Endothelial cell of hepatic sinusoid (primary cell): ENCODE results near the gene EFCAB6.

Experiments used
- in situ Hi-C: cut with HindIII; loops from 2 replicates; pipeline ENCODE4 v1.10.0; 2017; ENCODE audit warnings: low sequenced_read_pairs

Gene EFCAB6

DNA sequence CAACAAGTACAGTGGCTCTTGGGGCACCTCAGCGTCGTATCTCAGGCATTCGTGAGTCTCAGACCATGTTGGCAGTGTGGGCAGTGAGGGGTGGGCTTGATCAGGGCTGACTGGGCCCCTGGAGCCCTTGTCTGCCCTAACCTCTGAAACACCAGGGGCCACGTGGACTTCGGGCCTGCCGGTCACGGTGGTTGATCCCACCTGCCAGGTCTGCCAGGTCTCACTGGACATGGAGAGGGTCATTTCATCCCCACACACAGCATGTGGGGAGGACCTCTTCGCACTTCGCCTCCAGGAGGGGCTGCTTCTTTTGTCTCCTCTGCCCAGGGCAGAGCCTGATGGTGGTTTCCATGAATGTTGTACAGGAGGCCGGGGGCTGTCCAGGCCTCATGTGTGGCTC lies 323.2 kb downstream of the EFCAB6 start:
- in situ Hi-C loops = no loop called here

DNA sequence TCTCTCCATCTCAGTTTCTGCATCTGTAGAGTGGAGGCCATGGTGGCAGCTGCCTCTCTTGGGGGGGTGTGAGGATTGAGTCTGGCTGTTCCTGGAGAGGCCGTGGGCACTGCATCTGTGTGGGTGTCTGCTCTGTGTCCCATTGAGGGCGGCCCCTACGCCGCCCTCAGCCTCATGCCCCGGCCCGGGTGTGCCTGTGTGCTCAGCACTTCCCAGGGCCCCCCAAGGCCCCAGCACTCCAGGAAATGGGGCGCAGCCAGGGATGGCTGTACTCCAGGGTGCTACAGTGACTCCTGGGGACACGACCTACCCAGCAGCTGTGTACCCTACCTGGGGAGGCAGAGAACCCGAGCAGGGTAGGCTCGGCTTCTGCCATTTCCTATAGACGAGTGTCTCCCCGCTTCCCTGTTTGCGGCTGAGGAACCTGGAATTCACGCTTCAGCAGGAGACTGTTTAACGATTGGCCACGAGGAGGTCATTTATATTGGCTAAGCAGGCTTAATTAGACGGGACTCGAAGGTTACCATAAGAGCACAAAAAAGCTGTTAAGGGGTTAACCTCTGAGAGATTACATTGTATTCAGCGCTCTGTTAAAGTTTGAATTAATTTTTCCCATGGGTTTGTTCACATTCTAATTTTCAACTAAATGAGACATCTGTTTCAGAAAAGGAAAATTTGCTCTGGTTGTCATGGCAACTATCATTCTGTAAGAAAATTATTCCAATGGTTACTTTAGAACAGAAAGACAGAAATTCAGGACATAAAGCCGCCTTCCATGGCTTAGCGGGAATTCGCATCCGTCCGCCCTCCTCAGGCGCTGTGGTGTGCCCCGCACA lies 323.9 kb downstream of the EFCAB6 start:
- in situ Hi-C loops = no loop called here

DNA sequence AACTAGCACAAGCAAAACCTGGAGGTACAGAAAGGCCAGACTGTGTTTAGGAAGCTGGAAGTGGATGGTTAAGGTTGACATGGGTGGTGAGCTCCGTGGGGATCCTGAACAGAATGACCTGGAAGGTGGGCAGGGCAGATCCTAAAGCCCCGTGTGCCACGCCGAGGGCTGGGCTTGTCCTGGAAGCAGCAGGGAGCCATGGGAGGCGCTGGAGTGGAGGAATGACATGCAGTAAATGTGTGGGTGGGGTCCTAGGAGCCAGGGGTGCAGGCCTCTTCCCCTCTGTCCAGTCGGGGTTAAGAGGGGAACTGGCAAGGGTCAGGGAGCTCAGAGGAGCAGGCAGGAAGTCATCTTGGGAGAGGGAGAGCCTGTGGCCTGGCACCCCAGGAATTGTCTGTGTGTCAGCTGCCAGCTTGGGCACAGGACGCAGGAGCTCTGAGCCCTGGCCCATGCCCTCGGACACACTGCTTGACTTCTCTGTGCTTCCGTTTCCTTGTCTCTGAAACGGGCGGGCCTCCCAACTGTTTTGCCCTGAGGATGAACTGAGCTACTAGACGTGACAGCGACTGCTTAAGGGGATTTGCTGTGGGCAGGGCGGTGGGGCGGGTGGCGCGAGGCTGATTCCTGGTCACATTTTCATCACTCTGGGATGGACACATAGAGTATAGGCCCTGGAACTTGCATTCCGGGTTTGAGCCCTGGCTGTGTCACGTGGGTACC lies 324.6 kb downstream of the EFCAB6 start:
- in situ Hi-C loops = no loop called here

DNA sequence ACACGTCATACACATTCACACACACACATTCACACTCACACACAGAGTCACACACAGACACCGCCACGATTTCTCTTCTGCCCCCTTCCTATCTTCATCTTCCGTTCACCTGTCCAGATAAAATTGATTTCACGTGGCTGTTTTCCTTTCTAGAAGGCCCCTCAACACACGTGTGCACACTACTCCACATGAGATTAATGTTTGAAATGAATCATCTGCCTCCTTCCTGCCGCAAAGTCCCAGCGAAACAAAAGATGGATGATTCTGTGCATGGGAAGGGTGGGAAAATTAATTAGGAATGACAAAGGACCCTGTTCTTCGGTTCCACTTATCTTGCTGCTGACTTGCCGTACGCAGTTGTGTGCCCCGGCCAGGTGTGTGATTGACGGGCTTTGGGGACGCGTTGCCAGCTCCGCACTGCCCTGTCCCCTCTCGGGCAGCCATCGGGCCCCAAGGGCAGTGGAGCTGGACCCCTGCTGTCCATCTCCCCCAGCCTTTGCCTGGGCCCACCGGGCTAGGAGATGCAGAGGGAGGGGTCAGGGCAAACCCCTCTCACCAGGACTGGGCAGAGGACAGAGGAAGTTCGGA lies 326.5 kb downstream of the EFCAB6 start:
- in situ Hi-C loops = no loop called here

DNA sequence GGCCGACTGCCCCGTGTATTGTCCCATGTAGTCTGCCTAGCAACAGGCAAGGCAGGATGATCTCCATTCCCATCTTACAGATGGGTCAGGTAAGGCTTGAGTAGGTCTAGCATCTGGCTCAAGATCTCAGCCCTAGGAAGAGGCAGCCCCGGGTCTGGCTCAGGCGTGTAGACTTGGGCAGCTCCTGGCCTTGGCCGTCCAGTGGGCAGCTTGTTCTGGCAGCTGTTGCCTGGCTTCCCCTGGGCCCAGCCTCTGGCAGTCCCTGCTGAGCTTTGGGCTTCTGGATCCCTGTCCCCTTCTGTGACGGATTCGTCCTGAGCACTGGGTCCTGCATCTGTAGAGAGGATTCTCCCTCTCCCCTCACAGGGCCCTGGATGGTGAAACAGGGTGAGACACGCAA lies 327.9 kb downstream of the EFCAB6 start:
- in situ Hi-C loops = no loop called here

DNA sequence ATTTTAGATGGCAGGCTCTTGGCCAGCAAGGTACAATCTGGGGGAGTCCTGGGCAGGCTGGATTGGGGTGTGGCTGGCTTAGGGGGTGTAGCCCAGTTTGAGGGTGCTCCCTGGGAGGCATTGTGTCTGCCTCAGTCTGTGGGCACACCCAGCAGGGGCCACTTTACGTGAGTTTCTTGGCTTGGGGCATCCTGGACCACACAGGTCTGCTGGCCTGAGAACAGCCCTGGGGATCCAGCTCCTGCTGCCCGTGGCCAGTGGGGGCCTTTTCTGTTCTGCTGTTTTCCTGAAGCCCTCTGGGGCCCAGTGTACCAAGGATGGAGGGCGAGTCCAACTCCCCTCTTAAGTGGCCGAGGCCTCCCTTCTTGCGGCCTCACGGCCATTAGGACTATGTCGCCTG lies 328.4 kb downstream of the EFCAB6 start:
- in situ Hi-C loops = no loop called here

DNA sequence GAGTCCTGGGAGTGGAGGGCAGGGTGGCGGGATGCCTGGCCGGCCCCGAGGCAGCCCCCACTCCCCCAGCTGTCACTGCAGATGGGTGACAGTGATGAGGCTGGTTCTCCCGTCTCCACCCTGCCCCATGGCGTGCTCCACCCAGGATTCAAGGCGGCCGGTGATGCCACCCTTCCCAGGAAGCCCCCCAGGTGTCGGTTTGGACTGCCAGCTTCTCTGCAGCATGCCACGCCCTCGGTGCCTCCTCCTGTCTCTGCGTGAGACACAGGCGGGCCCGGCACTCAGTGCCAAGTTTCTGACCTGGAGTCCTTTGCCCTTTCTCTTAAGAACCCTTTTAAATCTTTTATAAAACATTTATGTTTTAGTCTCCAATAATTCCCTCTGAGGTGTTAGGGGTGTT lies 328.8 kb downstream of the EFCAB6 start:
- in situ Hi-C loops = no loop called here

DNA sequence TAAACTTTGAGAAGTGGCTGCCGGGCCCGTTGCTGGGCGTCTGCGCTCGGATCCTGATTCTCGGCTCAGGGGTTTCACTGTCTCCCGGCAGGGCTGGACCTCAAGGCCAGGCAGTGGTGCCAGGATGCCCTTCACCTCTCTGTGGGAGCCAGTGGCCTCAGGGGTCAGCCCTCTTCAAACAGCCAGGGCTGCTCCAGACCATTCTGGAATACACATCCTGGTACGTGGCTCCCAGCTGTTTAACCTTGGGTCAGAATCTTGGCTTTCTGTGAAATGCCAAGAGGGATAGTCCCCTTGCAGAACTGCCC lies 329.8 kb downstream of the EFCAB6 start:
- in situ Hi-C loops = no loop called here

DNA sequence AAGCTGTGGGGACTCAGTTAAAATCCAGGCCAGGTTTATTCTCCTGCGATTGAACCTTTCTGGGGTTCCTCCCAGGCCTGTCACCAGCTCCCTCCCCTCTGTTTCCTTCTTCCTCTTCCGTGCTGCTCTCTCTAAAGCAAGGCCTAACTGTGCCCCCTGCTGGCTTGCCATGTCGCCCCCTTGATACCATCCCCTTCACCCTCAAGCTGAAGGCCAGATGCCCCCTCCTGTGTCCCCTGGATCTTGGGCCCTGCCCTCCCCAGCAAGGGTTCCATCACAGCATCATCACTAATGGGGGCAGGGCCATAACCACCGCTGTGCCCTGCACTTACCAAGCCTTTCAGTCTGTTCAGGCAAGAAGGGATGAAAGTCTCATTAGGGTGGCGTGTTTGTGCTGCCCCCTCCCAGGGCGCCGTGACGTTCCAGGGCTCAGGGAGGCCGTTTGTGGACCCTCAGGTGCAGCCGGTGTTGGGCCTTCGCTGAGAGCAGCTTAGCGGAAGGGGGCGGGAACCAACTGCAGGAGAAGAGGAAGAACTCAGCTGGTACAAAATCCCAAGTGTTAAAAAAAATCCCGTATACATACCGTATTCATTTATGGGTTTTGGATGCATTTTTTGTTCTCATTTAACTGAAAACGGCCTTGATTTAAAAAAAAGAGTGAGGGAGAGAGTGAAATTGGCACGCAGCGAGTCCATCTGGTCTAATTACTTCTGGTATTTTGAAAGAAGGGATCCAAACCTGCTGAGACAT lies 330.4 kb downstream of the EFCAB6 start:
- in situ Hi-C loops = no loop called here

DNA sequence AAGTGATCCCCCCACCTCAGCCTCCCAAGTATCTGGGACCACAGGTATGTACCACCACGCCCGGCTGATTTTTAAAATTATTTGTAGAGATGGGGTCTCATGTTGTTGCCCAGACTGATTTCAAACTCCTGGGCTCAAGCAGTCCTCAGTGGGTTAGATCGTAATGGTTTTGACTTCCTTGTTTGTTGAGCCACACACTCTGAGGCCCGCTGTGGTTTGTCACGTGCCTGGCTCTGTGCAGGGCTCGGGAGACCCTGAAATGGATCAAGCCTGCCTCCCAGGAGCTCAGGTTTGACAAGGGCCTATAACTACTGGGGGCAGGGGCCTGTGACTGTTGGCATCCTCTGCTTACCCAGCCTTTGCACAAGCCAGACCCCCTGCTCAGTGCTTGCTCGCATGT lies 332.1 kb downstream of the EFCAB6 start:
- in situ Hi-C loops = no loop called here

DNA sequence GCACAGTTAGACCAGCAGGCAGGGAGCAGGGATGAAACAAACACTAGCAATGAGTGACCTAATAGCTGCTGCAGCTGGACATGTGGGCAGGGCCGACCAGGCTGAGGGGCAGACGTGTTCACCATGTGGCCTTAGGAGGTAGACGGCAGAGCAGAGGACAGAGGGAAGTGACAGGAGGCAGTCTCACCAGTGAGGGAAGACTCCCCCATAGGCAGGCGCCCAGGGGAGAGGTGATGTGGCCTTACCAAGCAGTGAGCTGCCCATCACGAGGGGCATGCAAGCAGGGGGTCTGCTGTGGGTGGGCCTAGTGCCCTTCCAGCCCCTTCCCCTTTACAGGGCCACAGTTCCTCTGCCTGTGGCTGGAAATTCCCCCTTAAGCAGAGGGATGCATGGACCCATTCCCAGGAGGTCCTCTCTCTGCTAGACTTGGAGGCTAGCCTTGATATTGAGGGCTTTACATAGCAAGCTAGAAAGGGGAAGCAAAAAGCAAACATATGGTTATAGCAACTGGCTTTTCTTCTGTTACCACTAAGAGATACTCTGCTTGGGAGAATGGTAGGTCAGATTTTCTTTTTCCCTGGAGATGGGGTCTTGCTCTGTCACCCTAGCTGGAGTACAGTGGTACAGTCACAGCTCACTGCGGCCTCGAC lies 332.7 kb downstream of the EFCAB6 start:
- in situ Hi-C loops = no loop called here
